Fibroblast of lung (primary cell): ENCODE results near the gene UBE3D.

Source experiments
- EZH2 ChIP-seq: IDR thresholded peaks from 2 replicates; pipeline ENCODE4 v1.5.1; 2012; ENCODE audit warnings: low read length, control low read depth, mild to moderate bottlenecking; ENCODE audit errors: missing control alignments
- TF ChIP-seq, protein P1 (sequence below), 2 donors: IDR thresholded peaks in 1 of 2; conservative IDR thresholded peaks in 1 of 2; 1 replicate in 1 of 2; 2 replicates in 1 of 2; pipeline ENCODE4 v1.5.1; 2011 to 2012; ENCODE audit warnings: low read length in 2 of 2, control low read depth in 1 of 2, inconsistent platforms in 1 of 2, low read depth in 1 of 2, mild to moderate bottlenecking in 1 of 2

- TF ChIP-seq EZH2, result no peak
- TF ChIP-seq, protein P1, sequence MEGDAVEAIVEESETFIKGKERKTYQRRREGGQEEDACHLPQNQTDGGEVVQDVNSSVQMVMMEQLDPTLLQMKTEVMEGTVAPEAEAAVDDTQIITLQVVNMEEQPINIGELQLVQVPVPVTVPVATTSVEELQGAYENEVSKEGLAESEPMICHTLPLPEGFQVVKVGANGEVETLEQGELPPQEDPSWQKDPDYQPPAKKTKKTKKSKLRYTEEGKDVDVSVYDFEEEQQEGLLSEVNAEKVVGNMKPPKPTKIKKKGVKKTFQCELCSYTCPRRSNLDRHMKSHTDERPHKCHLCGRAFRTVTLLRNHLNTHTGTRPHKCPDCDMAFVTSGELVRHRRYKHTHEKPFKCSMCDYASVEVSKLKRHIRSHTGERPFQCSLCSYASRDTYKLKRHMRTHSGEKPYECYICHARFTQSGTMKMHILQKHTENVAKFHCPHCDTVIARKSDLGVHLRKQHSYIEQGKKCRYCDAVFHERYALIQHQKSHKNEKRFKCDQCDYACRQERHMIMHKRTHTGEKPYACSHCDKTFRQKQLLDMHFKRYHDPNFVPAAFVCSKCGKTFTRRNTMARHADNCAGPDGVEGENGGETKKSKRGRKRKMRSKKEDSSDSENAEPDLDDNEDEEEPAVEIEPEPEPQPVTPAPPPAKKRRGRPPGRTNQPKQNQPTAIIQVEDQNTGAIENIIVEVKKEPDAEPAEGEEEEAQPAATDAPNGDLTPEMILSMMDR (conservative IDR thresholded peaks at IDR 0.05 in 1 of 2, IDR thresholded peaks at IDR 0.05 in 1 of 2; ENCODE audit: low read depth in 1 of 2, low read length in 2 of 2), result no peak
Observed at GRCh38 chr6:82909551-82909950, 156.1 kb downstream of the UBE3D start.
